ENCODE data around the gene ANAPC2.

Gene ANAPC2

GRCh38 chr9:137198902-137199283 is 10.5 kb upstream of the ANAPC2 start:
- no peak for DNase-seq (ENCODE audit: extremely low spot score)
- ChIA-PET POLR2A (interaction anchor here (0.9 to 3.4 kb wide), 6 partner anchors 10 to 69 kb away, joined by 3 to 19 read pairs (median 4); partner anchors contain the start of genes ANAPC2 and SSNA1), CTCF (interaction anchor here (0.6 to 0.8 kb wide), 2 partner anchors 10 to 22 kb away, joined by 3 read pairs; no protein-coding TSS in a partner anchor)
- TF ChIP-seq PKNOX1 (IDR thresholded peaks at IDR 0.05) (no peak; the same call in 1 of the 2 replicates), SUZ12 (IDR thresholded peaks at IDR 0.05) (no peak), NFRKB (IDR thresholded peaks at IDR 0.05) (no peak)

- POLR2A ChIA-PET, result interaction anchor here (0.9 to 3.4 kb wide), 5 partner anchors 9 to 60 kb away, joined by 3 to 19 read pairs (median 4); partner anchors contain the start of genes ANAPC2 and SSNA1
- no peak for DNase-seq (ENCODE audit: extremely low spot score)
- TF ChIP-seq FOXK2 (IDR thresholded peaks at IDR 0.05) (no peak), SP1 (IDR thresholded peaks at IDR 0.05) (no peak), LEF1 (IDR thresholded peaks at IDR 0.05; ENCODE audit: borderline replicate concordance) (no peak), NFRKB (IDR thresholded peaks at IDR 0.05) (no peak), PKNOX1 (IDR thresholded peaks at IDR 0.05) (no peak), HDGF (IDR thresholded peaks at IDR 0.05; ENCODE audit: borderline replicate concordance) (no peak), ARNT (IDR thresholded peaks at IDR 0.05) (no peak), SUZ12 (IDR thresholded peaks at IDR 0.05) (no peak)
- CTCF ChIA-PET, result interaction anchor here (0.8 to 1.1 kb wide), 2 partner anchors 21 to 69 kb away, joined by 3 read pairs; no protein-coding TSS in a partner anchor
These were observed 9.9 kb upstream of the ANAPC2 start for GRCh38 chr9:137198051-137198901.

GRCh38 chr9:137195525-137196220 is 7.3 kb upstream of the ANAPC2 start:
- TF ChIP-seq FOXK2 (IDR thresholded peaks at IDR 0.05) (no peak), SUZ12 (IDR thresholded peaks at IDR 0.05) (no peak), BHLHE40 (IDR thresholded peaks at IDR 0.05; ENCODE audit: borderline replicate concordance) (no peak), ELF4 (IDR thresholded peaks at IDR 0.05) (no peak), FOXA1 (IDR thresholded peaks at IDR 0.05) (no peak), CTBP1 (IDR thresholded peaks at IDR 0.05; ENCODE audit: borderline replicate concordance) (no peak), SP1 (IDR thresholded peaks at IDR 0.05) (no peak), TARDBP (IDR thresholded peaks at IDR 0.05) (no peak), ARNT (IDR thresholded peaks at IDR 0.05) (no peak), LEF1 (IDR thresholded peaks at IDR 0.05; ENCODE audit: borderline replicate concordance) (no peak), FOXM1 (IDR thresholded peaks at IDR 0.05; ENCODE audit: borderline replicate concordance) (no peak)
- no peak for DNase-seq (ENCODE audit: extremely low spot score)
- CTCF ChIA-PET, result no interaction called here
- POLR2A ChIA-PET, result interaction anchor here (1.0 to 1.4 kb wide), 3 partner anchors 9 to 45 kb away, joined by 3 to 9 read pairs (median 4); partner anchors contain the start of gene TUBB4B

GRCh38 chr9:137194909-137195308 is 6.5 kb upstream of the ANAPC2 start:
- POLR2A ChIA-PET, result interaction anchor here (0.9 to 1.6 kb wide), 6 partner anchors 10 to 65 kb away, joined by 3 to 9 read pairs (median 4); partner anchors contain the start of gene TUBB4B
- CTCF ChIA-PET, result no interaction called here
- no peak for TF ChIP-seq FOXM1 (IDR thresholded peaks at IDR 0.05; ENCODE audit: borderline replicate concordance)
- TF ChIP-seq ELF4 (IDR thresholded peaks at IDR 0.05), result no peak
- TF ChIP-seq ZNF384 (IDR thresholded peaks at IDR 0.05), result no peak
- TF ChIP-seq HDGF (IDR thresholded peaks at IDR 0.05; ENCODE audit: borderline replicate concordance), result no peak
- TF ChIP-seq PKNOX1 (IDR thresholded peaks at IDR 0.05), result no peak
- no peak for TF ChIP-seq CTBP1 (IDR thresholded peaks at IDR 0.05; ENCODE audit: borderline replicate concordance)
- no peak for TF ChIP-seq ARNT (IDR thresholded peaks at IDR 0.05)
- no peak for TF ChIP-seq NFRKB (IDR thresholded peaks at IDR 0.05)
- no peak for TF ChIP-seq BHLHE40 (IDR thresholded peaks at IDR 0.05; ENCODE audit: borderline replicate concordance)
- no peak for DNase-seq (ENCODE audit: extremely low spot score)

- no peak for DNase-seq (ENCODE audit: extremely low spot score)
- ChIA-PET CTCF (no interaction called here), POLR2A (interaction anchor here (0.9 to 1.6 kb wide), 5 partner anchors 21 to 65 kb away, joined by 3 to 9 read pairs (median 4); partner anchors contain the start of gene TUBB4B)
- TF ChIP-seq SUZ12 (IDR thresholded peaks at IDR 0.05) (no peak), FOXA1 (IDR thresholded peaks at IDR 0.05) (no peak), SP1 (IDR thresholded peaks at IDR 0.05) (no peak), NFRKB (IDR thresholded peaks at IDR 0.05) (no peak), PKNOX1 (IDR thresholded peaks at IDR 0.05) (no peak), ARNT (IDR thresholded peaks at IDR 0.05) (no peak), LEF1 (IDR thresholded peaks at IDR 0.05; ENCODE audit: borderline replicate concordance) (no peak), FOXM1 (IDR thresholded peaks at IDR 0.05; ENCODE audit: borderline replicate concordance) (no peak), HDGF (IDR thresholded peaks at IDR 0.05; ENCODE audit: borderline replicate concordance) (no peak), ZNF384 (IDR thresholded peaks at IDR 0.05) (no peak), ELF4 (IDR thresholded peaks at IDR 0.05) (no peak), FOXK2 (IDR thresholded peaks at IDR 0.05) (no peak), BHLHE40 (IDR thresholded peaks at IDR 0.05; ENCODE audit: borderline replicate concordance) (no peak), TARDBP (IDR thresholded peaks at IDR 0.05) (no peak)
These were observed 6.0 kb upstream of the ANAPC2 start for GRCh38 chr9:137194388-137194787.

All from HEK293T (cell line).